ENCODE data around the gene SLC22A1. TPM values are rescaled to one million over a fixed set of nuclear protein-coding genes. Genes with fewer than 3 reads are reported as not detected.

Gene SLC22A1
- total RNA-seq, 1 donor from 2014 or later: 2.0 TPM

DNA sequence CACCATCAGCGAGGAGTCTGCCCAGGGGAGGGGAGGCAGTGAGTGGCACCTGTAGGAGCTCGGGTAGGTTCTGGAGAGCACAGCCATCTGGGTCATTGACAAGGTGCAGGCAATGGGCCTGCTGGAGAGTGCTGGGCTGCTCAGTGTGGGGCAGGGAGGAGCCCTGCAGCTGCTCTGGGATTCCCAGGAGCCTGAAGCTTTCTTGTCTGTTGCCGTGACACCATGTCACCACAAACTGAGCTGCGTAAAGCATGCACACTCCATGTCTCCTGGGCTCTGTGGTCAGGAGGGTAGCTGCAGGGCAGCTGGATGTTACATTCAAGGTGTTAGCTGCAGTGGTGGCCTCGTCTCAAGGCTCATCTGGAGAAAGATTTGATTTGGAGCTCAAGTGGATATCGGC, 4.5 kb upstream of the SLC22A1 start:
- TF ChIP-seq, protein P1, sequence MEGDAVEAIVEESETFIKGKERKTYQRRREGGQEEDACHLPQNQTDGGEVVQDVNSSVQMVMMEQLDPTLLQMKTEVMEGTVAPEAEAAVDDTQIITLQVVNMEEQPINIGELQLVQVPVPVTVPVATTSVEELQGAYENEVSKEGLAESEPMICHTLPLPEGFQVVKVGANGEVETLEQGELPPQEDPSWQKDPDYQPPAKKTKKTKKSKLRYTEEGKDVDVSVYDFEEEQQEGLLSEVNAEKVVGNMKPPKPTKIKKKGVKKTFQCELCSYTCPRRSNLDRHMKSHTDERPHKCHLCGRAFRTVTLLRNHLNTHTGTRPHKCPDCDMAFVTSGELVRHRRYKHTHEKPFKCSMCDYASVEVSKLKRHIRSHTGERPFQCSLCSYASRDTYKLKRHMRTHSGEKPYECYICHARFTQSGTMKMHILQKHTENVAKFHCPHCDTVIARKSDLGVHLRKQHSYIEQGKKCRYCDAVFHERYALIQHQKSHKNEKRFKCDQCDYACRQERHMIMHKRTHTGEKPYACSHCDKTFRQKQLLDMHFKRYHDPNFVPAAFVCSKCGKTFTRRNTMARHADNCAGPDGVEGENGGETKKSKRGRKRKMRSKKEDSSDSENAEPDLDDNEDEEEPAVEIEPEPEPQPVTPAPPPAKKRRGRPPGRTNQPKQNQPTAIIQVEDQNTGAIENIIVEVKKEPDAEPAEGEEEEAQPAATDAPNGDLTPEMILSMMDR (IDR thresholded peaks at IDR 0.05; ENCODE audit: unreplicated experiment): no peak
- Mint-ChIP-seq H3K27ac (no peak overlapping the region), H3K9me3 (peaks cover 3% of the 10 kb centered on the region), H3K36me3 (peaks cover 26% of the 10 kb centered on the region), H3K27me3 (ENCODE audit: low read depth) (no peaks in the 10 kb centered on the region), H3K4me3 (no peak overlapping the region), H3K4me1 (peaks cover 9% of the 10 kb centered on the region)
- DNase-seq (ENCODE audit: low spot score in 2 of 2, unreplicated experiment in 2 of 2): no peak

DNA sequence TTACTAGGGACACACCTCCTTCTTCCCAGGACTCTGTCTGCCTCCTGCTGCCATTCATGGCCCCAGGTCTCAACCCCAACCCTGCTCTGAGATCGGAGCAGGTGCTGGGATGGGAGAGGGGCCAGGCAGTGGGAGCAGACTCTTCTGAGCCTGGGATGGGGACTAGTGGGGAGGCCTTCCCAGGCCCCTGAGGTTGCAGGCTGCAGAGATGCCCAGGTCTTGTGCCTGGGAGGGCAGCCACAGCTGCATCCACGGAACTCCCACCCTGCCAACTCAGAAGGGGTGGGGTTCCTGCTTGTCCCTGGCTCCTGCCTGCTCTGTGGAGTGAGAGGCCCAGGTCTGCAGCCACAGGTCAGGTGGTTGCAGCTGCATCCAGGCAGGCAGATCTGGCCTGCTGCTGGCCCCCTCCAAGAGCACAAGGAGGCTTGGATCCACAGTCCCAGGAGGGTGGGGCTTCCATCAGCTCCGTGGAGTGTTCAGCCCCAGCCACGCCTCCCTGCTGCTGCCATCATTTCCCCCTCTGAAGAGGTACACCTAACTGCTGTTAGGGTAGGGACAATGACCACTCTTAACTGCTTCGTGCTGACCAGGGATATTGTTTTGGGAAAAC, 2.9 kb upstream of the SLC22A1 start:
- Mint-ChIP-seq H3K36me3 (peaks cover 21% of the 10 kb centered on the region), H3K27ac (no peak overlapping the region), H3K27me3 (ENCODE audit: low read depth) (no peaks in the 10 kb centered on the region), H3K9me3 (peaks cover 3% of the 10 kb centered on the region), H3K4me1 (no peaks in the 10 kb centered on the region), H3K4me3 (no peak overlapping the region)
- DNase-seq (ENCODE audit: low spot score in 2 of 2, unreplicated experiment in 2 of 2): no peak
- TF ChIP-seq, protein P1 (IDR thresholded peaks at IDR 0.05; ENCODE audit: unreplicated experiment): no peak

DNA sequence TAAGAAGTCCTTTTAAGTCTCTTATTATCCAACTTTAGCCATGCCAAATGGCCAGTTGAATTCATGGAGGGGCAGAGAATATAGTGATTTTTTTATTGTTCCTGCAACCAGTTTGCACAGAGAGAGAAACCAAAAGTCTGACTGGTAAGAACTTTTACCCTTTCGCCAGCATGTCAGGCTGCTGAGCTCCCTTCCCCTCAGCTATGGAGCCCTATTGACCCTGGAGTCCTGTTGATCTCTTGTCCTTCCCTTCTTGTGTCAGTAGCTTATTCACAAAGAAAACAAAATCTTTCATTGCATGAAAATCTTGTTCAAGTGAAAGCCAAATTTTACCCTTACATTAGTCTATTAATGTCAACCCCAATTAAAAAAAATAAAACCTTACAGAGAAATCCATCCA, 1.5 kb upstream of the SLC22A1 start:
- Mint-ChIP-seq H3K36me3 (peaks cover 27% of the 10 kb centered on the region), H3K4me1 (no peaks in the 10 kb centered on the region), H3K9me3 (peaks cover 10% of the 10 kb centered on the region), H3K27me3 (ENCODE audit: low read depth) (no peaks in the 10 kb centered on the region), H3K4me3 (no peak overlapping the region), H3K27ac (no peak overlapping the region)
- TF ChIP-seq, protein P1 (IDR thresholded peaks at IDR 0.05; ENCODE audit: unreplicated experiment): no peak
- no peak for DNase-seq (ENCODE audit: low spot score in 2 of 2, unreplicated experiment in 2 of 2)

DNA sequence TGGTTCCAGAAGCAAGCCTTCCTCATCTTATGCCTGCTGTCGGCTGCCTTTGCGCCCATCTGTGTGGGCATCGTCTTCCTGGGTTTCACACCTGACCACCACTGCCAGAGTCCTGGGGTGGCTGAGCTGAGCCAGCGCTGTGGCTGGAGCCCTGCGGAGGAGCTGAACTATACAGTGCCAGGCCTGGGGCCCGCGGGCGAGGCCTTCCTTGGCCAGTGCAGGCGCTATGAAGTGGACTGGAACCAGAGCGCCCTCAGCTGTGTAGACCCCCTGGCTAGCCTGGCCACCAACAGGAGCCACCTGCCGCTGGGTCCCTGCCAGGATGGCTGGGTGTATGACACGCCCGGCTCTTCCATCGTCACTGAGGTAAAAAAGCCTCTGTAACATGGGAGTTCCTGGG, 366 bp downstream of the SLC22A1 start:
- Mint-ChIP-seq H3K27me3 (ENCODE audit: low read depth) (no peaks in the 10 kb centered on the region), H3K36me3 (peaks cover 24% of the 10 kb centered on the region), H3K9me3 (peaks cover 12% of the 10 kb centered on the region), H3K4me3 (no peak overlapping the region), H3K4me1 (no peaks in the 10 kb centered on the region), H3K27ac (no peak overlapping the region)
- TF ChIP-seq, protein P1 (IDR thresholded peaks at IDR 0.05; ENCODE audit: unreplicated experiment): no peak
- DNase-seq (ENCODE audit: low spot score in 2 of 2, unreplicated experiment in 2 of 2): no peak

DNA sequence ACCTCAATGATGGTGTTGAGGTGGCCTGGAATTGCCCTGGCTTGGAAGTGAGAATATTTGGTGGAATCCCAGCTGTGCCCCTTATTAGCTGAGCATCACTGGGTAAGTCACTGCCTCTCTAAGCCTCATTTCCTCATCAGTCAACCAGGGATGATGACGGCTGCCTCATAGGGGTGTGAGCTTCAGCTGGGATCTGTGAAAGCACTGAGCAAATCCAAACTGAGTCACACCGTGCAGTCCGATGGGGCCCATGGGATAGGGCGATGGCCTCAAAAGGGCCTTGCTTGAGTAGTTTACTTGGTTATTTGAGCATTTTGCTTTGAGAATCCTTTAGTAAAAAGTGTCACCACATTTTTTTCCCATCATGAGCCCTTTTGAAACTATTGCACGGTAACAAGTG, 1.1 kb downstream of the SLC22A1 start:
- H3K4me3 Mint-ChIP-seq: no peak overlapping the region
- TF ChIP-seq, protein P1 (IDR thresholded peaks at IDR 0.05; ENCODE audit: unreplicated experiment): no peak
- no peaks in the 10 kb centered on the region for H3K27me3 Mint-ChIP-seq (ENCODE audit: low read depth)
- peaks cover 11% of the 10 kb centered on the region for H3K9me3 Mint-ChIP-seq
- no peak for DNase-seq (ENCODE audit: low spot score in 2 of 2, unreplicated experiment in 2 of 2)
- peaks cover 16% of the 10 kb centered on the region for H3K36me3 Mint-ChIP-seq
- H3K27ac Mint-ChIP-seq: no peak overlapping the region
- no peaks in the 10 kb centered on the region for H3K4me1 Mint-ChIP-seq

DNA sequence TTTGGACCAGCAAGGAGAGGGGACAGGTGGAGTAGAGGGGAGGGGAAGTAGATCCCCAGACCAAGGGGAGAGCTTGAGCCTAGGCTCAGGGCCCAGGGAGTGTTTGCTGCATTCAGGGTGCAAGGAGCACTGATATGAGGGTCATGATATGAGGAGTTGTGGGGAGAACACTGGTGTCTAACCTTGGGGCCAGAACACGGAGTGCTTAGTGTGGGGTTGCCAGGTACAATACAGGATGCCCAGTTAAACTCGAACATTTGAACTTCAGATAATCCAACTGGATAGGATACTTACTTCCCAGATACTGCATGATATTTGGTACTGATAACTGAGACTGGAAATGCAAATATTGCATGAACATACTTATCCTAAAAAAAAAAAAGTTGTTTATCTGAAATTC, 2.4 kb downstream of the SLC22A1 start:
- no peak overlapping the region for H3K27ac Mint-ChIP-seq
- peaks cover 12% of the 10 kb centered on the region for H3K36me3 Mint-ChIP-seq
- H3K4me3 Mint-ChIP-seq: no peak overlapping the region
- H3K27me3 Mint-ChIP-seq (ENCODE audit: low read depth): no peaks in the 10 kb centered on the region
- peaks cover 10% of the 10 kb centered on the region for H3K9me3 Mint-ChIP-seq
- TF ChIP-seq, protein P1 (IDR thresholded peaks at IDR 0.05; ENCODE audit: unreplicated experiment): no peak
- H3K4me1 Mint-ChIP-seq: no peaks in the 10 kb centered on the region
- no peak for DNase-seq (ENCODE audit: low spot score in 2 of 2, unreplicated experiment in 2 of 2)
